ENCODE data around the gene TNC. TPM values are rescaled to one million over a fixed set of nuclear protein-coding genes. Genes with fewer than 3 reads are reported as not detected.

The TNC gene
- total and polyA plus RNA-seq, 9 donors, result 1.2 to 108 (median 1.9) TPM

GRCh38 chr9:115135821-115136778 is 18.1 kb upstream of the TNC start:
- Histone ChIP-seq H3K4me1 (ENCODE audit: insufficient read depth) (no peaks in the 10 kb centered on the region), H3K36me3 (no peaks in the 10 kb centered on the region), H3K27me3 (no peaks in the 10 kb centered on the region), H3K27ac (no peak overlapping the region), H3K9me3 (no peaks in the 10 kb centered on the region), H3K4me3 (no peak overlapping the region)
- no peak for DNase-seq
- WGBS, 3 donors, result 78 to 85% (median 82%) methylated on average over 8 of the region's 8 CpGs
- TF ChIP-seq CTCF (IDR thresholded peaks at IDR 0.05) (no peak), POLR2A (IDR thresholded peaks at IDR 0.05) (no peak), EP300 (IDR thresholded peaks at IDR 0.05) (no peak)
- intact Hi-C loops (cut with DNase I), result no loop called here

GRCh38 chr9:115134941-115135340 is 17.0 kb upstream of the TNC start:
- DNase-seq, result no peak
- intact Hi-C loops (cut with DNase I), result no loop called here
- H3K36me3 ChIP-seq, result no peaks in the 10 kb centered on the region
- no peak overlapping the region for H3K4me3 ChIP-seq
- no peak for TF ChIP-seq CTCF (IDR thresholded peaks at IDR 0.05)
- no peak for TF ChIP-seq POLR2A (IDR thresholded peaks at IDR 0.05)
- no peak for TF ChIP-seq EP300 (IDR thresholded peaks at IDR 0.05)
- H3K4me1 ChIP-seq (ENCODE audit: insufficient read depth), result no peaks in the 10 kb centered on the region
- no peaks in the 10 kb centered on the region for H3K27me3 ChIP-seq
- no peak overlapping the region for H3K27ac ChIP-seq
- H3K9me3 ChIP-seq, result no peaks in the 10 kb centered on the region
- 64 to 69% (median 65%) methylated on average over 4 of the region's 4 CpGs for WGBS, 3 donors

GRCh38 chr9:115133649-115134048 is 15.7 kb upstream of the TNC start:
- Histone ChIP-seq H3K4me3 (no peak overlapping the region), H3K9me3 (no peaks in the 10 kb centered on the region), H3K27ac (no peak overlapping the region), H3K27me3 (no peaks in the 10 kb centered on the region), H3K4me1 (ENCODE audit: insufficient read depth) (no peaks in the 10 kb centered on the region), H3K36me3 (no peaks in the 10 kb centered on the region)
- intact Hi-C loops (cut with DNase I), result no loop called here
- WGBS, 3 donors, result 59 to 74% (median 73%) methylated on average over 2 of the region's 2 CpGs
- DNase-seq, result no peak
- TF ChIP-seq POLR2A (IDR thresholded peaks at IDR 0.05) (no peak), EP300 (IDR thresholded peaks at IDR 0.05) (no peak), CTCF (IDR thresholded peaks at IDR 0.05) (no peak)

- no peak for DNase-seq
- intact Hi-C loops (cut with DNase I), result no loop called here
- H3K27ac ChIP-seq, result no peak overlapping the region
- H3K27me3 ChIP-seq, result no peaks in the 10 kb centered on the region
- TF ChIP-seq CTCF (IDR thresholded peaks at IDR 0.05) (no peak), EP300 (IDR thresholded peaks at IDR 0.05) (no peak), POLR2A (IDR thresholded peaks at IDR 0.05) (no peak)
- no peaks in the 10 kb centered on the region for H3K4me1 ChIP-seq (ENCODE audit: insufficient read depth)
- WGBS, 3 donors, result 70 to 75% (median 71%) methylated on average over 12 of the region's 12 CpGs
- H3K36me3 ChIP-seq, result no peaks in the 10 kb centered on the region
- H3K4me3 ChIP-seq, result no peak overlapping the region
- H3K9me3 ChIP-seq, result no peaks in the 10 kb centered on the region
Observed at GRCh38 chr9:115132648-115133047, 14.7 kb upstream of the TNC start.
